Adrenal gland (tissue), 5 donors: ENCODE results near the gene NCKAP5.

Experiments used
- CTCF ChIP-seq, 6 experiments: fragments of 450-650 bp in 4 of 6; fragments of 200-600 bp in 2 of 6; sonication (generic) in 1 of 6; IDR thresholded peaks; 1 replicate in 5 of 6; 2 replicates in 1 of 6; pipeline versions ENCODE4 v1.5.1 to v1.8.0; 2016 to 2021; ENCODE audit warnings: antibody characterized with exemption in 6 of 6, mild to moderate bottlenecking in 2 of 6, moderate library complexity in 1 of 6
- POLR2A ChIP-seq, 2 donors: fragments of 450-650 bp; IDR thresholded peaks; one replicate each; pipeline ENCODE4 v1.6.1; 2017; ENCODE audit warnings: antibody characterized with exemption in 2 of 2, mild to moderate bottlenecking in 2 of 2, moderate library complexity in 1 of 2
- donor health status: DM: no; HTN: no; CAD: no.

DNA sequence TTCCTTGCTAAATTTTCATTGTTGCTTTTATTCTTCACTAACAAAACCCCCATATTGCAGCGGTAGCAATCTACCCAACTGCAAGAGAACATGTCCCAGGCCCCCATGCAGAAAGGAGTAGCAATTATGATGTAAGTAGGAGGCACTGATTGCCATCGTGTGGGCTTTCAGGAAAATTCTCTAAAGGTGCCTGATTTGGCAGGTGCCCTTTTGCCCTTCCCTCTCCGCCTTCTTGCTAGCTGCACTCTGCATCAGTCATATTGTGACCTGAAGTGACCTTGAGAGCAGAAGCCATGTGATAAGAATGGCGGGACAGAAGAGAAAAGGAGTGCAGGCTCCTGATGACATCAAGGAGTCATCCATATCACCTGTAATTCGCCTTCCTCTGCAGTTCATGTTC lies 112.1 kb downstream of the NCKAP5 start:
- TF ChIP-seq CTCF (IDR thresholded peaks at IDR 0.05) (no peak), POLR2A (IDR thresholded peaks at IDR 0.05) (no peak)
